Smooth muscle cell (in vitro differentiated cells): ENCODE data around the gene DNAJC11. TPM values are rescaled to one million over a fixed set of nuclear protein-coding genes. Genes with fewer than 3 reads are reported as not detected.

Source experiments
- DNase-seq: peaks from one replicate; lab custom pipeline; 2025; ENCODE audit not compliant: unreplicated experiment; lab: John Stamatoyannopoulos, UW
- H2AFZ ChIP-seq: fragments of 200-600 bp; sonication (generic); 2 replicates; pipeline ENCODE4 v1.6.0; 2016; ENCODE audit warnings: antibody characterized with exemption, low read depth, mild to moderate bottlenecking
- H3F3A ChIP-seq: fragments of 200-600 bp; sonication (generic); 2 replicates; pipeline ENCODE4 v1.6.0; 2017; ENCODE audit warnings: antibody characterized with exemption, low read depth
- H3K27ac ChIP-seq: fragments of 200-600 bp; sonication (generic); 2 replicates; pipeline ENCODE4 v1.5.1; 2016; ENCODE audit warnings: low read depth, mild to moderate bottlenecking
- H3K27me3 ChIP-seq: fragments of 200-600 bp; sonication (generic); 2 replicates; pipeline ENCODE4 v1.6.1; 2016; ENCODE audit warnings: low read depth, mild to moderate bottlenecking
- H3K36me3 ChIP-seq: fragments of 200-600 bp; sonication (generic); 2 replicates; pipeline ENCODE4 v1.5.1; 2016; ENCODE audit warnings: low read depth
- H3K4me1 ChIP-seq: fragments of 200-600 bp; sonication (generic); 2 replicates; pipeline ENCODE4 v1.5.1; 2016; ENCODE audit warnings: low read depth
- H3K4me2 ChIP-seq: fragments of 200-600 bp; sonication (generic); 2 replicates; pipeline ENCODE4 v1.6.0; 2016; ENCODE audit warnings: mild to moderate bottlenecking
- H3K4me3 ChIP-seq: fragments of 200-600 bp; sonication (generic); 2 replicates; pipeline ENCODE4 v1.5.1; 2016; ENCODE audit warnings: mild to moderate bottlenecking
- H3K79me2 ChIP-seq: fragments of 200-600 bp; sonication (generic); 2 replicates; pipeline ENCODE4 v1.6.0; 2016; ENCODE audit warnings: low read depth, mild to moderate bottlenecking
- H3K9ac ChIP-seq: fragments of 200-600 bp; sonication (generic); 2 replicates; pipeline ENCODE4 v1.6.0; 2016; ENCODE audit warnings: low read depth
- H3K9me3 ChIP-seq: fragments of 200-600 bp; sonication (generic); replicated peaks from 2 replicates; pipeline ENCODE4 v1.5.1; 2016; ENCODE audit warnings: low read depth
- H4K20me1 ChIP-seq: fragments of 200-600 bp; sonication (generic); 2 replicates; pipeline ENCODE4 v1.6.0; 2016; ENCODE audit warnings: low read depth
- WGBS: methylation state at CpG from one replicate; pipeline ENCODE4 v1.1.7; 2016; ENCODE audit warnings: low lambda C conversion rate; 5-methylcytosine and 5-hydroxymethylcytosine counted together
- polyA plus RNA-seq: library from polyadenylated mRNA; unstranded; fragments of >200 nt; fragmentation: Nextera tagmentation; extraction: Ambion mirVana; gene quantifications from 2 replicates; pipeline ENCODE4 v1.2.1, GENCODE V29; 2016
- total RNA-seq: library from RNA; depleted of rRNA; stranded (reverse); fragments of >200 nt; gene quantifications from 2 replicates; pipeline ENCODE4 v1.2.3, GENCODE V29; 2014
- TF ChIP-seq, protein P1 (sequence below): fragments of 200-600 bp; sonication (generic); IDR thresholded peaks from 2 replicates; pipeline ENCODE4 v1.5.1; 2017; ENCODE audit warnings: borderline replicate concordance, mild to moderate bottlenecking, antibody characterized with exemption; ENCODE audit not compliant: insufficient read depth, poor library complexity, severe bottlenecking

DNAJC11 gene
- total and polyA plus RNA-seq, 2 experiments from 2014 or later = 25.5 to 35.7 TPM

DNA sequence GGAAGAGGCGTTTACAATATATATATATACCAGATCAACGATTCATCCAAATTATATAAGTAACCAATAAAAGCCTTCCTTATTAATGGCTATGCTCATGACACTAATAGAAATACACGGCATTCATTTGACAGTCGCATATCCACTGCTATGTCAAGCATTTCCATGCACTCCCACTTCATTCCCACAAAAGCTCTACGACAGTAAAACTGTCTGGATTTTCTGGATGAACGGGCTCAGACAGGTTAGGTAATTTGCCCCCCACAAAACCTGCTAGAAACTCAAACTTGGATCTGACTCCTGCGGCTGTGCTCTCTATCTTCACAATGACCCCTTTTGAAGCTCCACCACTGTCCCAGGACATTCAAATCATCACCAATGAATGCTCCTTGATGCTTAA is 11.4 kb downstream of the DNAJC11 start:
- 82% methylated on average over 7 of the region's 7 CpGs for WGBS
- TF ChIP-seq, protein P1, sequence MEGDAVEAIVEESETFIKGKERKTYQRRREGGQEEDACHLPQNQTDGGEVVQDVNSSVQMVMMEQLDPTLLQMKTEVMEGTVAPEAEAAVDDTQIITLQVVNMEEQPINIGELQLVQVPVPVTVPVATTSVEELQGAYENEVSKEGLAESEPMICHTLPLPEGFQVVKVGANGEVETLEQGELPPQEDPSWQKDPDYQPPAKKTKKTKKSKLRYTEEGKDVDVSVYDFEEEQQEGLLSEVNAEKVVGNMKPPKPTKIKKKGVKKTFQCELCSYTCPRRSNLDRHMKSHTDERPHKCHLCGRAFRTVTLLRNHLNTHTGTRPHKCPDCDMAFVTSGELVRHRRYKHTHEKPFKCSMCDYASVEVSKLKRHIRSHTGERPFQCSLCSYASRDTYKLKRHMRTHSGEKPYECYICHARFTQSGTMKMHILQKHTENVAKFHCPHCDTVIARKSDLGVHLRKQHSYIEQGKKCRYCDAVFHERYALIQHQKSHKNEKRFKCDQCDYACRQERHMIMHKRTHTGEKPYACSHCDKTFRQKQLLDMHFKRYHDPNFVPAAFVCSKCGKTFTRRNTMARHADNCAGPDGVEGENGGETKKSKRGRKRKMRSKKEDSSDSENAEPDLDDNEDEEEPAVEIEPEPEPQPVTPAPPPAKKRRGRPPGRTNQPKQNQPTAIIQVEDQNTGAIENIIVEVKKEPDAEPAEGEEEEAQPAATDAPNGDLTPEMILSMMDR = no peak

DNA sequence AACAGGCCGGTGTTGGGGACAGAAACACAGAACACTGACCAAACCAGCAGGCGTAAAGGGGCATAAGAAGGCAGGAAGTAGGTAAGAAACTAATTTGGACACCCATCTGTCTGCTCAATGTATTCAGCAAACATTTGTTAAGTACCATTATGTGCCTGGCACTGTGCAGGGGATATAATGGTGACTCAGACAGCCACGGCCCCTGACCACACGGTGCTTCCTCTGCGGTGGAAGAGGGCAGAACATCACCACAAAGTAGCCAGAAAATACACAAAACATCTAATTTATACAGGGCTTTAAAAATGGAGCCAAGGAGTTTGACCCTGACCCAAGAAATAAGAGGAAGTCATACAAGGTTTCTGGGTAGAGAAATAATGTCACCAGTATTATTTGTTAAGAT is 12.9 kb downstream of the DNAJC11 start:
- Histone ChIP-seq H3K4me3 (no peak overlapping the region), H3K9me3 (no peaks in the 10 kb centered on the region), H3F3A (no peaks in the 10 kb centered on the region), H3K36me3 (no peaks in the 10 kb centered on the region), H2AFZ (no peak overlapping the region), H3K4me1 (no peaks in the 10 kb centered on the region), H3K27ac (no peak overlapping the region), H3K27me3 (no peaks in the 10 kb centered on the region), H3K4me2 (no peak overlapping the region), H4K20me1 (peaks cover 75% of the 10 kb centered on the region), H3K79me2 (peaks cover 58% of the 10 kb centered on the region), H3K9ac (no peak overlapping the region)
- no peak for DNase-seq
- TF ChIP-seq, protein P1 = no peak
- 89% methylated on average over 5 of the region's 5 CpGs for WGBS

More for the DNA sequence above, 11.4 kb downstream of the DNAJC11 start:
- no peak overlapping the region for H3K27ac ChIP-seq
- no peak for DNase-seq
- H3K9ac ChIP-seq = no peak overlapping the region
- H4K20me1 ChIP-seq = peaks cover 73% of the 10 kb centered on the region
- H3K4me3 ChIP-seq = no peak overlapping the region
- no peaks in the 10 kb centered on the region for H3K9me3 ChIP-seq
- H3K4me2 ChIP-seq = no peak overlapping the region
- H3K27me3 ChIP-seq = no peaks in the 10 kb centered on the region
- H3K79me2 ChIP-seq = peaks cover 61% of the 10 kb centered on the region
- H3F3A ChIP-seq = no peaks in the 10 kb centered on the region
- H2AFZ ChIP-seq = no peak overlapping the region
- no peaks in the 10 kb centered on the region for H3K4me1 ChIP-seq
- no peaks in the 10 kb centered on the region for H3K36me3 ChIP-seq

DNA sequence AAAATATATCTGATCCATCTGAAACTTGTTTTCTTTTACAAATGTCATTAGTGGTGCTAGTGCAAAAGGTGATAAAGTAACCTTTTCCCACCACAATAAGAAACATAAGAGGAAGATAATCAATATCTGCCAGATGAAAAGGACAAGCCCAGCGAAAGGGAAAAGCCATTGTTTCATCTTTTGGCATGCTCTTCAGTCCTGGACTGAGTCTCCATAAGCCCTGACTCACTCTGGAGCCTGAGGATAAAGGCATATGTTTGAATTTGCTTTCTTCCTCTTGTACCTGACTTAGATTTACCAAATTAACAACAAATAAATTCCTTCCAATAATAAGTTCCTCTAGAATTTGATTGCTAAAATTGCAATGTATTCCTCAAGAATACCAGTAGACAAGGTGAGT is 13.6 kb downstream of the DNAJC11 start:
- H3K27me3 ChIP-seq = no peaks in the 10 kb centered on the region
- TF ChIP-seq, protein P1 = no peak
- no peaks in the 10 kb centered on the region for H3K9me3 ChIP-seq
- no peaks in the 10 kb centered on the region for H3F3A ChIP-seq
- H3K4me1 ChIP-seq = no peaks in the 10 kb centered on the region
- no peak overlapping the region for H3K27ac ChIP-seq
- no peak for DNase-seq
- peaks cover 52% of the 10 kb centered on the region for H3K79me2 ChIP-seq
- no peak overlapping the region for H3K9ac ChIP-seq
- H2AFZ ChIP-seq = no peak overlapping the region
- 87% methylated on average over 1 of the region's 1 CpG for WGBS
- no peak overlapping the region for H3K4me3 ChIP-seq
- no peak overlapping the region for H3K4me2 ChIP-seq
- H4K20me1 ChIP-seq = peaks cover 69% of the 10 kb centered on the region
- H3K36me3 ChIP-seq = no peaks in the 10 kb centered on the region

DNA sequence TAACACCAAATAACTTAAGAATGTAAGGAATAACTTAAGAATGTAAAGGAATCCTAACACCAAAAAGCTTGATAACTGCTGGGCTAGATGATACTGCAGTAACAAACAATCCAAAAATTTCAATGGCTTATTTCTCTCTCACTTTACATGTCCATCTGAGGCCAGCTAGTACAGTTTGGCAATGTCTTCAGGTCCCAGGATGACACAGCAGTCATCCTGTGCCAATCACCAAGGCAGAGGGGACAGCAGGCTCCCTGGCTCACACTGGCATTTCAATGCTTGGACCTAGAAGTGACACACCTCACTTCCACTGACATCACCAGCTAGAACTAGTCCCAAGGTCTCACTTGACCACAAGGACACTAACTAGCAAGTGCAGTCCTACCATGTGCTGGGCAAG is 15.3 kb downstream of the DNAJC11 start:
- Histone ChIP-seq H3K4me3 (no peak overlapping the region), H3K4me1 (no peaks in the 10 kb centered on the region), H3K9me3 (no peaks in the 10 kb centered on the region), H3K4me2 (no peak overlapping the region), H3K27me3 (no peaks in the 10 kb centered on the region), H4K20me1 (peaks cover 71% of the 10 kb centered on the region), H3F3A (no peaks in the 10 kb centered on the region), H2AFZ (no peak overlapping the region), H3K9ac (no peak overlapping the region), H3K79me2 (peaks cover 48% of the 10 kb centered on the region), H3K27ac (no peak overlapping the region), H3K36me3 (no peaks in the 10 kb centered on the region)
- TF ChIP-seq, protein P1 = no peak
- no peak for DNase-seq
